Keratinocyte (primary cell): Measurements from ENCODE around the gene ARPC1A. TPM values are rescaled to one million over a fixed set of nuclear protein-coding genes. Genes with fewer than 3 reads are reported as not detected.

Source experiments
- DNase-seq: peaks from one replicate; pipeline ENCODE4 v3.0.0-alpha.2; 2011; ENCODE audit warnings: low read depth, missing footprints, low spot score
- FAIRE-seq: peaks from 2 replicates; lab custom pipeline; 2011; peaks lifted over from hg19 to GRCh38; lab: Jason Lieb, UNC
- H2AFZ ChIP-seq: 2 replicates; pipeline ENCODE4 v1.6.0; 2012; ENCODE audit warnings: low read length, control low read depth, inconsistent platforms; ENCODE audit not compliant: control insufficient read depth
- H3K27ac ChIP-seq: 2 replicates; pipeline ENCODE4 v1.5.1; 2011; ENCODE audit warnings: low read length; ENCODE audit not compliant: control insufficient read depth, insufficient read depth
- H3K27me3 ChIP-seq: 3 replicates; pipeline ENCODE4 v1.6.0; 2011; ENCODE audit warnings: low read length; ENCODE audit not compliant: control insufficient read depth, insufficient read depth; ENCODE audit errors: extremely low read depth
- H3K36me3 ChIP-seq, 2 experiments: 2 replicates in 1 of 2; 3 replicates in 1 of 2; pipeline ENCODE4 v1.5.1; 2011; ENCODE audit warnings: low read length in 2 of 2, mild to moderate bottlenecking in 1 of 2; ENCODE audit not compliant: control insufficient read depth in 2 of 2, insufficient read depth in 2 of 2; ENCODE audit errors: extremely low read depth in 1 of 2
- H3K4me1 ChIP-seq: 3 replicates; pipeline ENCODE4 v1.5.1; 2011; ENCODE audit warnings: low read length; ENCODE audit not compliant: control insufficient read depth, insufficient read depth; ENCODE audit errors: extremely low read depth
- H3K4me2 ChIP-seq: 3 replicates; pipeline ENCODE4 v1.6.0; 2011; ENCODE audit warnings: low read depth, low read length; ENCODE audit not compliant: control insufficient read depth, insufficient read depth; ENCODE audit errors: extremely low read depth
- H3K4me3 ChIP-seq, 3 experiments: fragments of 200-600 bp in 1 of 3; sonication (generic) in 1 of 3; 2 replicates in 2 of 3; 3 replicates in 1 of 3; pipeline ENCODE4 v1.5.1; 2011 to 2016; ENCODE audit warnings: low read length in 3 of 3, mild to moderate bottlenecking in 3 of 3, control low read depth in 2 of 3, inconsistent platforms in 1 of 3, low read depth in 1 of 3, mixed read lengths in 1 of 3, mixed run types in 1 of 3, moderate library complexity in 1 of 3; ENCODE audit not compliant: control insufficient read depth in 2 of 3, insufficient read depth in 2 of 3; ENCODE audit errors: extremely low read depth in 1 of 3
- H3K79me2 ChIP-seq: 2 replicates; pipeline ENCODE4 v1.6.0; 2012; ENCODE audit warnings: low read length; ENCODE audit not compliant: control insufficient read depth, insufficient read depth
- H3K9ac ChIP-seq: 3 replicates; pipeline ENCODE4 v1.6.0; 2011; ENCODE audit warnings: low read length; ENCODE audit not compliant: control insufficient read depth, insufficient read depth; ENCODE audit errors: extremely low read depth
- H3K9me1 ChIP-seq: 3 replicates; pipeline ENCODE4 v1.6.0; 2011; ENCODE audit warnings: low read length; ENCODE audit not compliant: control insufficient read depth, insufficient read depth; ENCODE audit errors: extremely low read depth
- H3K9me3 ChIP-seq: 2 replicates; pipeline ENCODE4 v1.5.1; 2012; ENCODE audit warnings: low read depth, low read length; ENCODE audit not compliant: control insufficient read depth
- H4K20me1 ChIP-seq: 3 replicates; pipeline ENCODE4 v1.6.0; 2011; ENCODE audit warnings: low read length; ENCODE audit not compliant: control insufficient read depth, insufficient read depth; ENCODE audit errors: extremely low read depth
- EZH2 ChIP-seq: IDR thresholded peaks from one replicate; pipeline ENCODE4 v1.6.1; 2012; ENCODE audit warnings: inconsistent platforms, mild to moderate bottlenecking, low read length, moderate library complexity
- dilution Hi-C: fragments of 300-500 bp; cut with MboI; formaldehyde crosslinking; loops from one replicate; pipeline ENCODE4 v1.7.0; 2020; ENCODE audit warnings: low sequenced_read_pairs; ENCODE audit not compliant: extremely low pct_ligation_motif_present
- polyA plus RNA-seq, 5 experiments: library from polyadenylated mRNA; depleted of rRNA in 3 of 5; stranded (reverse) in 3 of 5; stranded (forward) in 1 of 5; unstranded in 1 of 5; fragments of >200 nt; gene quantifications; 1 replicate in 1 of 5; 2 replicates in 3 of 5; 3 replicates in 1 of 5; pipeline versions ENCODE4 v1.2.1 to v1.2.3, GENCODE V29; 2011 to 2012; ENCODE audit warnings: missing spikeins in 2 of 5, low read depth in 1 of 5, low replicate concordance in 1 of 5
- TF ChIP-seq, protein P1 (sequence below), 3 experiments: IDR thresholded peaks in 1 of 3; conservative IDR thresholded peaks in 1 of 3; optimal IDR thresholded peaks in 1 of 3; 2 replicates in 2 of 3; 3 replicates in 1 of 3; pipeline versions ENCODE3 to v1.5.1; 2011; ENCODE audit warnings: low read length in 3 of 3, mild to moderate bottlenecking in 3 of 3, moderate library complexity in 2 of 3, control low read depth in 1 of 3, inconsistent platforms in 1 of 3; ENCODE audit not compliant: insufficient read depth in 2 of 3; ENCODE audit errors: extremely low read depth in 1 of 3

The ARPC1A gene
- polyA plus RNA-seq, 1 donor (not counting 4 experiments of a cell fraction or from before 2014, with no cell fraction given), result 133 TPM

DNA sequence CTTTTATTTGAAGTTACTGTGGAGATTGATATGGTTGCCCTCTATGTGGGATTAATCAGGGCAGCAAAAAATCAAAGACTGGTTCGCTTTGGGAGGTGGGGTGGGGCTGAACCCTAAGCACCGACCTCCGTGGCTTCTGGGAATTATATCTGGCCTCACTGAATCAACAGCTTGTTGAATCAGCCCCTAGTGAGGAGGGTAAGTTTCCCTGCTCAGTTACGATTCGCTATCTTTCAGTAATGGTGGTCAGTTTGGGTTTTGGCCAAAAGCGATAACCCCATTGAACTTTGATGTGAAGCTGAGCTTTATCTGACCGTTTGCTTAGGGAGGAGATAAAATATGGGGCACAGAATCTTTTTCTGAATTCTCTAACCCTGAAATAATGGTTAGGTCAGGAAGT lies 16.6 kb upstream of the ARPC1A start:
- no peak overlapping the region for H3K27ac ChIP-seq
- dilution Hi-C loops, result loop anchor here (25.0 kb wide), 1 partner anchor 247 kb away; no protein-coding TSS in a partner anchor
- no peak for FAIRE-seq

DNA sequence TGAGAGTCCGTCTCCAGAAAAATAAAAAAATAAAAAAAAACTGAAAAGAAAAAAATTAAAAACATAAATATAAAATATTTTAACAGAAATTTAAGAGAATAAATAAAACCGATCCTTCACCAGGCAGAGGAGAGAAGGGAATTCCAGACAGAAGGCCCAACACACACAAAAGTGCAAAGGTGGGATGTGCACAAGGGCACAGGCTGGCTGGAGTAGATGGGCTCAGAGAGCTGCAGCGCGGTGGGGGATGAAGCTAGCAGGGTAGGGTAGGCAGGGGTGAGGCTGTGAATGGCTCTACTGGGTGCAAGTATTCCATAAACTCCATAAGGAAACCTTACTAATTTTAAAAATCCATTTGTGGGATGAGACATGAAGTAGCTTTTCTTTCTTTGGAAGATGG lies 15.7 kb upstream of the ARPC1A start:
- H3K79me2 ChIP-seq, result no peaks in the 10 kb centered on the region
- H3K27me3 ChIP-seq, result no peaks in the 10 kb centered on the region
- H3K9ac ChIP-seq, result no peak overlapping the region
- FAIRE-seq, result no peak
- H3K4me3 ChIP-seq, result no peak overlapping the region
- H3K9me3 ChIP-seq, result peaks cover 6% of the 10 kb centered on the region
- no peak overlapping the region for H3K27ac ChIP-seq
- no peaks in the 10 kb centered on the region for H3K9me1 ChIP-seq
- H2AFZ ChIP-seq, result no peak overlapping the region
- no peak for DNase-seq
- H3K4me1 ChIP-seq, result peaks cover 14% of the 10 kb centered on the region
- H3K4me2 ChIP-seq, result no peak overlapping the region
- dilution Hi-C loops, result loop anchor here (25.0 kb wide), 1 partner anchor 248 kb away; no protein-coding TSS in a partner anchor
- no peaks in the 10 kb centered on the region for H3K36me3 ChIP-seq
- TF ChIP-seq, protein P1, sequence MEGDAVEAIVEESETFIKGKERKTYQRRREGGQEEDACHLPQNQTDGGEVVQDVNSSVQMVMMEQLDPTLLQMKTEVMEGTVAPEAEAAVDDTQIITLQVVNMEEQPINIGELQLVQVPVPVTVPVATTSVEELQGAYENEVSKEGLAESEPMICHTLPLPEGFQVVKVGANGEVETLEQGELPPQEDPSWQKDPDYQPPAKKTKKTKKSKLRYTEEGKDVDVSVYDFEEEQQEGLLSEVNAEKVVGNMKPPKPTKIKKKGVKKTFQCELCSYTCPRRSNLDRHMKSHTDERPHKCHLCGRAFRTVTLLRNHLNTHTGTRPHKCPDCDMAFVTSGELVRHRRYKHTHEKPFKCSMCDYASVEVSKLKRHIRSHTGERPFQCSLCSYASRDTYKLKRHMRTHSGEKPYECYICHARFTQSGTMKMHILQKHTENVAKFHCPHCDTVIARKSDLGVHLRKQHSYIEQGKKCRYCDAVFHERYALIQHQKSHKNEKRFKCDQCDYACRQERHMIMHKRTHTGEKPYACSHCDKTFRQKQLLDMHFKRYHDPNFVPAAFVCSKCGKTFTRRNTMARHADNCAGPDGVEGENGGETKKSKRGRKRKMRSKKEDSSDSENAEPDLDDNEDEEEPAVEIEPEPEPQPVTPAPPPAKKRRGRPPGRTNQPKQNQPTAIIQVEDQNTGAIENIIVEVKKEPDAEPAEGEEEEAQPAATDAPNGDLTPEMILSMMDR (optimal IDR thresholded peaks at IDR 0.05 in 1 of 3, IDR thresholded peaks at IDR 0.05 in 1 of 3, conservative IDR thresholded peaks at IDR 0.05 in 1 of 3; ENCODE audit: extremely low read depth in 1 of 3, insufficient read depth in 2 of 3, low read length in 3 of 3), result no peak
- no peak for TF ChIP-seq EZH2
- H4K20me1 ChIP-seq, result no peaks in the 10 kb centered on the region

More for the DNA sequence above, 16.6 kb upstream of the ARPC1A start:
- no peaks in the 10 kb centered on the region for H3K36me3 ChIP-seq
- DNase-seq, result no peak
- H4K20me1 ChIP-seq, result no peaks in the 10 kb centered on the region
- H3K9me1 ChIP-seq, result no peaks in the 10 kb centered on the region
- H3K27me3 ChIP-seq, result no peaks in the 10 kb centered on the region
- no peak overlapping the region for H3K4me2 ChIP-seq
- H3K9ac ChIP-seq, result no peak overlapping the region
- no peaks in the 10 kb centered on the region for H3K79me2 ChIP-seq
- no peak overlapping the region for H2AFZ ChIP-seq
- H3K4me3 ChIP-seq, result no peak overlapping the region
- peaks cover 7% of the 10 kb centered on the region for H3K4me1 ChIP-seq
- peaks cover 6% of the 10 kb centered on the region for H3K9me3 ChIP-seq
- TF ChIP-seq, protein P1 (optimal IDR thresholded peaks at IDR 0.05 in 1 of 3, IDR thresholded peaks at IDR 0.05 in 1 of 3, conservative IDR thresholded peaks at IDR 0.05 in 1 of 3; ENCODE audit: extremely low read depth in 1 of 3, insufficient read depth in 2 of 3, low read length in 3 of 3), result no peak
- no peak for TF ChIP-seq EZH2
